HG03103 (cell line): Measurements from ENCODE around the gene SPSB2.
"Not testable (repeated sequence)": the region's sequence is repeated elsewhere in the genome, so short reads cannot be mapped to it uniquely, and the experiment has no call there.

ENCODE experiments used
- ATAC-seq: cut with Tn5 transposase; IDR thresholded peaks from one replicate; pipeline ENCODE4 v1.9.1; 2021; ENCODE audit warnings: low read depth; ENCODE audit not compliant: unreplicated experiment

The SPSB2 gene, protein sequence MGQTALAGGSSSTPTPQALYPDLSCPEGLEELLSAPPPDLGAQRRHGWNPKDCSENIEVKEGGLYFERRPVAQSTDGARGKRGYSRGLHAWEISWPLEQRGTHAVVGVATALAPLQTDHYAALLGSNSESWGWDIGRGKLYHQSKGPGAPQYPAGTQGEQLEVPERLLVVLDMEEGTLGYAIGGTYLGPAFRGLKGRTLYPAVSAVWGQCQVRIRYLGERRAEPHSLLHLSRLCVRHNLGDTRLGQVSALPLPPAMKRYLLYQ

GRCh38 chr12:6873094-6874014 lies at the start of gene SPSB2:
SPSB2 (minus strand) TSS chr12:6873303; CDS start chr12:6872901, 402 bp downstream.
- peak; percentile 61 for ATAC-seq

- ATAC-seq = no peak
These were observed 49.2 kb upstream of the SPSB2 start for GRCh38 chr12:6921996-6922946.

GRCh38 chr12:6921539-6921938 lies 48.4 kb upstream of the SPSB2 start:
- no peak for ATAC-seq

DNA sequence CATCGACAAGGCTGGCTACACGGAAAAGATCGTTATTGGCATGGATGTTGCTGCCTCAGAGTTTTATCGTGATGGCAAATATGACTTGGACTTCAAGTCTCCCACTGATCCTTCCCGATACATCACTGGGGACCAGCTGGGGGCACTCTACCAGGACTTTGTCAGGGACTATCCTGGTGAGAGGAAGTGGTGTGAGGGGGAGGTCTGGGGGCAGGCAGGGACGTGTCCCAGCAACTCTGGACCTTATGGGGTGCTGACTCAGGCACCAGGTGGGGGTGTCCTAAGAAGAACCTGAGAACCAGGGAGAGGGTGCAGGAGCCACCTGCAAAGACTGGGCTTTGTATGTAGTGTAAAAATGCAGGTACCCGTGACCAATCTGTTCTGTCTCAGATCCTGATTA lies 46.5 kb upstream of the SPSB2 start:
- no peak for ATAC-seq

- ATAC-seq = no peak
These were observed 44.6 kb upstream of the SPSB2 start for GRCh38 chr12:6917491-6918231.

GRCh38 chr12:6916426-6917200 lies 43.5 kb upstream of the SPSB2 start:
- no peak for ATAC-seq

GRCh38 chr12:6915789-6916285 lies 42.7 kb upstream of the SPSB2 start:
- no peak for ATAC-seq

GRCh38 chr12:6914947-6915788 lies 42.1 kb upstream of the SPSB2 start:
- ATAC-seq = no peak

GRCh38 chr12:6914246-6914946 lies 41.3 kb upstream of the SPSB2 start, which contains the start of gene ENO2:
ENO2 (plus strand) TSS chr12:6914580; CDS start chr12:6915833, 1,253 bp downstream.
- ATAC-seq = peak; percentile 63

DNA sequence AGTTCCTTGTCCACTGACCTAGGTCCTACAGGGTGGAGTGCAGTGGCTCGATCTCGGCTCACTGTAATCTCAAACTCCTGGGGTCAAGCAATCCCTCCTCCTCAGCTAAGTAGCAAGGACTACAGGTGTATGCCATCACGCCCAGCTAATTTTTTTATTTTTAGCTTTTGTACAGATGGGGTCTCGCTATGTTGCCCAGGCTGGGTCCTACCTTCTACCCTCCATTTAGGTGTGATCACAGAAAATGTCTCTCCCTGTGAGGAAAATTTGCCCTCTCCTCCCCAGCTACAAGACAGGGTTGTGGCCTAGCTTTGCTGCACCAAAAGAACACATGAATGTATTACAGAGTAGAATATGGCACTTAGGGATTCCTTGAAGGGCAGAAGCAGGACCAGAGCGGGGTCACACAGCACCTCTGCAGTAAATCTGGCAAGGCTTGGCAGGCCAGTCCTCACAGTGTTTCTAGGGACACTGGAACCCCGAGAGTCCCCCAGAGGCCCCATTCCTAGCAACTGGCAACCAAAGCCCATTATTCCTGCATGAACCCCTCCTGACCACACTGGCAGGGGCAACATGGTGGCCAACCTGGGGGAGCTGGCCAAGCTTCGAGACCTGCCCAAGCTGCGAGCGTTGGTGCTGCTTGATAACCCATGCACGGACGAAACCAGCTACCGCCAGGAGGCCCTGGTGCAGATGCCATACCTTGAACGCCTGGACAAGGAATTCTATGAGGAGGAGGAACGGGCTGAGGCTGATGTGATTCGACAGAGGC lies 39.2 kb upstream of the SPSB2 start:
- ATAC-seq = no peak

DNA sequence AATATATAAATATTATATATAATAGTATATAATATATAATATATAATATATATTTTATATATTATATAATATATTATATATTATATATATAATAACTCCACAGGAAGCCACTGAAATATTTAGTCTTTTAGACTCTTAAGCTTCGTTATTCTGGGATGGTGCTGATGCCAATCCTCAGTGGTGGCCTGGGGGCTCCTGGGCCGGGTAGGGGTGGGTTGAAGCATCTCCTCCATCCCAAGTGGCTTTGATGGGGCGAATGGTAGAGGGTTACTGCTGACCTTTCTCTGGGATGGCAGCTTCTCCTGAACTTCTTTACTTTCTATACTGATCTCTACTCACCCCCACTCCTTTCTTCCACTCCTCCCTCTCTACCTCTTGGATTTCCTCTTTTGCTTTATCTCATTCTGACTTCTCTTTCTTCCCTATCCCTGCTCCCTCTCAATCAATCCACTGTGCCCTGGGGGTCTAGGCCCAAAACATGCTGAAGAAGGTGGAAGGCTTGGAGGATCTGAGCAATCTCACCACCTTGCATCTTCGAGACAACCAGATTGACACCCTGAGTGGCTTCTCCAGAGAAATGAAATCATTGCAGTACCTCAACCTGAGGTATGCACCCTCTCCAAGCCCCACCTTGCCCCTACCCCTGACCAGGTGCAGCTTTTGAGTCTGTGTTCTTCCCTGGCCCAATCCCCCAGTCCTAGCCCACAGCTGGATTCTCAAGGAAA lies 36.5 kb upstream of the SPSB2 start:
- ATAC-seq = no peak

DNA sequence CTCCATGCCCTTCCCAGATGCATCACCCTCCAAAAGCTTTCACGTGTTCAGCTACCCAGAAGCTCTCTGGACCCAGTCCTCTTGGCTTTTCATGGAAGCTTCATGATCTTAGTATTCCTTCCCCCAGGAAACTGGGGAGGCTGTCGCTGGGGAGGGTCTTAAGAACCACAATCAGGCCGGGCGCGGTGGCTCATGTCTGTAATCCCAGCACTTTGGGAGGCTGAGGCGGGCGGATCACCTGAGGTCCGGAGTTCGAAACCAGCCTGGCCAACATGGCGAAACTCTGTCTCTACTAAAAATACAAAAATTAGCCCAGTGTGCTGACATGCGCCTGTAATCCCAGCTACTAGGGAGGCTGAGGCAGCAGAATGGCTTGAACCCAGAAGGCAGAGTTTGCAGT lies 35.0 kb upstream of the SPSB2 start:
- not testable (repeated sequence) for ATAC-seq

DNA sequence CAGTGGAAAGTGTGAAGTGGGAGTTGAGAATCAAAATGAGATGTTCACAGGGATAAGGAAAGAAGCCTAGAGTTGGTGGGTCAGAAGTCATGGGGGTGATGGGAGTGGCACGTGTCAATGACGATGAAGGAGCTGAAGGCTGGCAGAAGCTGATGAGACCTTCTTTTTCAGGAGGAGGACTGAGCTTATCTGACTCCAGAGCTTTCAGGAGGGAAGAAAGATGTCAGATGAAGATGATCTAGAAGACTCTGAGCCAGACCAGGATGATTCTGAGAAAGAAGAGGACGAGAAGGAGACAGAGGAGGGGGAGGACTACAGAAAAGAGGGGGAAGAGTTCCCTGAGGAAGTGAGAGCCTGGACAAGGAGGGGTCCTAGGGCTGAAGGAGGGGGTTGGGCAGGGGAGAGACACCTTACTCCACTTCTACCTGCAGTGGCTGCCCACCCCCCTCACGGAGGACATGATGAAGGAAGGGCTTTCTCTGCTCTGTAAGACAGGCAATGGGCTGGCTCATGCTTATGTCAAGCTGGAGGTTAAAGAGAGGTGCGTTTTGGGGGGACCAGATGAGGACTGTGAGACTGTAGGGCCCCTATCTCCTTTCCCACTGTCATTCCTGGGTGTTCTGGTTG lies 32.4 kb upstream of the SPSB2 start:
- no peak for ATAC-seq

- ATAC-seq = peak; percentile 89
These were observed 31.5 kb upstream of the SPSB2 start, which contains the start of gene LRRC23 for GRCh38 chr12:6904280-6905276. LRRC23 (plus strand) TSS chr12:6904822; CDS start chr12:6905634, 812 bp downstream.
